Stimulated activated effector memory CD8-positive, alpha-beta T cell treated with anti-CD3 and anti-CD28 coated beads, Interleukin-12 subunit alpha, Interleukin-12 subunit beta, amount 100 ng/mL, for 72 hours (primary cell): Measurements from ENCODE around the gene UBE2I.

Source experiments
- ATAC-seq: fragments of 150-1000 bp; cut with Tn5 transposase; 2 replicates; pipeline ENCODE4 v1.10.0; 2021
- DNase-seq, 2 donors: peaks; one replicate each; pipeline ENCODE4 v3.0.0; 2021 to 2022; ENCODE audit warnings: low spot score in 2 of 2
- H3K27ac Mint-ChIP-seq: one replicate; pipeline ENCODE4 v1.8.0; 2022; ENCODE audit warnings: mild to moderate bottlenecking, mixed read lengths
- H3K36me3 Mint-ChIP-seq: one replicate; pipeline ENCODE4 v1.8.0; 2022; ENCODE audit warnings: mild to moderate bottlenecking, mixed read lengths
- H3K4me1 Mint-ChIP-seq: one replicate; pipeline ENCODE4 v1.8.0; 2022; ENCODE audit warnings: mixed read lengths
- H3K4me3 Mint-ChIP-seq: one replicate; pipeline ENCODE4 v1.8.0; 2022; ENCODE audit warnings: mild to moderate bottlenecking, mixed read lengths
- H3K9me3 Mint-ChIP-seq: one replicate; pipeline ENCODE4 v1.8.0; 2022; ENCODE audit warnings: mixed read lengths

Gene UBE2I

DNA sequence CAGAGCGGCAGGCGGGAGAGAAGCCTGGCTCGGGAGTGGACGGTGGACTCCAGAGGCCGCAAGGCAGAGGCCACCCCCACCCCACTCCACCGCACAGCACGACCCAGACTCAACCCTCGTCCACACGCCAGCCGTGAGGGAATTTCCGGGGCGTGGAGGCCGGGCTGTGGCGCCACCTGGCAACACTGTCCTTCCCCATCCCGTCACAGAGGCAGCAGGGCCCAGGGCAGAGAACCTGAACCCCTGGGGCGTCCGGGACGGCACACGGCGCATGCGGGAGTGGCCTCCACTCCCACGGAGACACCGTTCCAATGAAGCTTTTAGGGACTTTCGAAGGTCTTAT is 65.8 kb downstream of the UBE2I start:
- Mint-ChIP-seq H3K27ac (no peak overlapping the region), H3K36me3 (peaks cover 51% of the 10 kb centered on the region), H3K4me1 (peaks cover 21% of the 10 kb centered on the region), H3K4me3 (no peak overlapping the region), H3K9me3 (no peaks in the 10 kb centered on the region)
- DNase-seq (no peak), ATAC-seq (no peak)

DNA sequence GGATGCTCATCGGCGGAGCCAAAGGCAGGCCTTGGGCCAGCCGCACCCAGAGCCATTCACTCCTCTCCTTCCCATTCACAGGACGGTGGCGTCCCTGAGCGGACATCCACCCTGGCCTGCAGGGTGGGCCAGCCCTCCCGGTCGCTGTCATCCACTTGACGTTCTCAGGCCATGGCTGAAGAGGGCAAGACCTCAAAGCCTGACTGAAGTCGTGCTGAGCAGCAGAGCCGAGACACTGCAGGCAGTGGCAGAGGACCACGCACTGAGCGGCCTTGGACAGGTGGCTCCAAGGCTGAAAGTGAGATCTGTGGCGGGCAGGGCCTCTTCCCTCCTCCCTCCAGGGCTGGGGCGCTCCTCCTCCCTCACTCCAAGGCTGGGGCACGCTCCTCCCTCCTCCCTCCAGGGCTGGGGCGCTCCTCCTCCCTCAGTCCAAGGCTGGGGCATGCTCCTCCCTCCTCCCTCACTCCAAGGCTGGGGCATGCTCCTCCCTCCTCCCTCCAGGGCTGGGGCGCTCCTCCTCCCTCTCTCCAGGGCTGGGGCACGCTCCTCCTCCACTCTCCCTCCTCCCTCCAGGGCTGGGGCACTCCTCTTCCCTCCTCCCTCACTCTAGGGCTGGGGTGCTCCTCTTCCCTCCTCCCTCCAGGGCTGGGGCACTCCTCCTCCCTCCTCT is 66.4 kb downstream of the UBE2I start:
- Mint-ChIP-seq H3K9me3 (no peaks in the 10 kb centered on the region), H3K4me3 (no peak overlapping the region), H3K4me1 (peaks cover 22% of the 10 kb centered on the region), H3K36me3 (peaks cover 51% of the 10 kb centered on the region), H3K27ac (peak overlapping the region; percentile 81)
- DNase-seq (no peak), ATAC-seq (no peak)
